ENCODE results near the gene CNOT1. TPM values are rescaled to one million over a fixed set of nuclear protein-coding genes. Genes with fewer than 3 reads are reported as not detected.

CNOT1 gene
- polyA plus RNA-seq, 1 donor (not counting 4 experiments of a cell fraction or from before 2014, with no cell fraction given) = 163 TPM

GRCh38 chr16:58537124-58537906 is 92.3 kb downstream of the CNOT1 start:
- dilution Hi-C loops (cut with MboI; ENCODE audit: extremely low pct_ligation_motif_present, low sequenced_read_pairs) = no loop called here

DNA sequence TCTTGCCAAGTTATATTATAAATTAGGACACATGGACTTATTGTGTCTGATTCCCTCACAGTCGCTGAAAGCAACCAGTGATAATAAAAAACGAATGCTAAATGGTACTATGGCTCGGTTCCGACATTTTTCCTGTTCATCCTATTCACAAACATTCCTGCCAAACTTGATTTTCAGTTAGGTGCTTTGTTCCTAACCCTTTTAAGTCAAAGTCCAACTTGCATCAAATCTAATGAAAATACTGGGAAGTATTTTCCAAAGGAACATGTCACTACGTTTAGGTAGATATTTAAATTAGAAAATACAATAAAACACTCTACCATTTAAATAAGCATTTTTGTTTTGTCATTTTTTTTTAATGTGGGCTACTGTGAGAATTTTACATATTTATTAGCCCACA is 93.3 kb downstream of the CNOT1 start:
- no peaks in the 10 kb centered on the region for H3K79me2 ChIP-seq (ENCODE audit: control insufficient read depth, insufficient read depth, low read length)
- dilution Hi-C loops (cut with MboI; ENCODE audit: extremely low pct_ligation_motif_present, low sequenced_read_pairs) = no loop called here
- DNase-seq (ENCODE audit: low read depth, low spot score) = no peak

More at GRCh38 chr16:58537124-58537906, 92.3 kb downstream of the CNOT1 start:
- no peak for FAIRE-seq
- no peaks in the 10 kb centered on the region for H4K20me1 ChIP-seq (ENCODE audit: control insufficient read depth, extremely low read depth, insufficient read depth, low read length)
- no peaks in the 10 kb centered on the region for H3K79me2 ChIP-seq (ENCODE audit: control insufficient read depth, insufficient read depth, low read length)
- H3K27ac ChIP-seq (ENCODE audit: control insufficient read depth, insufficient read depth, low read length) = no peak overlapping the region
- no peak overlapping the region for H3K9ac ChIP-seq (ENCODE audit: control insufficient read depth, extremely low read depth, insufficient read depth, low read length)
- TF ChIP-seq EZH2 (IDR thresholded peaks at IDR 0.05; ENCODE audit: low read length) = no peak
- TF ChIP-seq, protein P1, sequence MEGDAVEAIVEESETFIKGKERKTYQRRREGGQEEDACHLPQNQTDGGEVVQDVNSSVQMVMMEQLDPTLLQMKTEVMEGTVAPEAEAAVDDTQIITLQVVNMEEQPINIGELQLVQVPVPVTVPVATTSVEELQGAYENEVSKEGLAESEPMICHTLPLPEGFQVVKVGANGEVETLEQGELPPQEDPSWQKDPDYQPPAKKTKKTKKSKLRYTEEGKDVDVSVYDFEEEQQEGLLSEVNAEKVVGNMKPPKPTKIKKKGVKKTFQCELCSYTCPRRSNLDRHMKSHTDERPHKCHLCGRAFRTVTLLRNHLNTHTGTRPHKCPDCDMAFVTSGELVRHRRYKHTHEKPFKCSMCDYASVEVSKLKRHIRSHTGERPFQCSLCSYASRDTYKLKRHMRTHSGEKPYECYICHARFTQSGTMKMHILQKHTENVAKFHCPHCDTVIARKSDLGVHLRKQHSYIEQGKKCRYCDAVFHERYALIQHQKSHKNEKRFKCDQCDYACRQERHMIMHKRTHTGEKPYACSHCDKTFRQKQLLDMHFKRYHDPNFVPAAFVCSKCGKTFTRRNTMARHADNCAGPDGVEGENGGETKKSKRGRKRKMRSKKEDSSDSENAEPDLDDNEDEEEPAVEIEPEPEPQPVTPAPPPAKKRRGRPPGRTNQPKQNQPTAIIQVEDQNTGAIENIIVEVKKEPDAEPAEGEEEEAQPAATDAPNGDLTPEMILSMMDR (optimal IDR thresholded peaks at IDR 0.05 in 1 of 3, IDR thresholded peaks at IDR 0.05 in 1 of 3, conservative IDR thresholded peaks at IDR 0.05 in 1 of 3; ENCODE audit: extremely low read depth in 1 of 3, insufficient read depth in 2 of 3, low read length in 3 of 3) = no peak
- no peaks in the 10 kb centered on the region for H3K9me1 ChIP-seq (ENCODE audit: control insufficient read depth, extremely low read depth, insufficient read depth, low read length)
- no peaks in the 10 kb centered on the region for H3K4me1 ChIP-seq (ENCODE audit: control insufficient read depth, extremely low read depth, insufficient read depth, low read length)
- H3K9me3 ChIP-seq (ENCODE audit: control insufficient read depth, low read depth, low read length) = no peaks in the 10 kb centered on the region
- H3K36me3 ChIP-seq (ENCODE audit: control insufficient read depth in 2 of 2, extremely low read depth in 1 of 2, insufficient read depth in 2 of 2, low read length in 2 of 2) = peaks cover 39 to 50% of the 10 kb centered on the region in 2 experiments
- H3K4me3 ChIP-seq (ENCODE audit: control insufficient read depth in 2 of 3, extremely low read depth in 1 of 3, insufficient read depth in 2 of 3, low read depth in 1 of 3, low read length in 3 of 3) = no peak overlapping the region
- no peaks in the 10 kb centered on the region for H3K27me3 ChIP-seq (ENCODE audit: control insufficient read depth, extremely low read depth, insufficient read depth, low read length)
- H2AFZ ChIP-seq (ENCODE audit: control insufficient read depth, low read length) = no peak overlapping the region
- H3K4me2 ChIP-seq (ENCODE audit: control insufficient read depth, extremely low read depth, insufficient read depth, low read depth, low read length) = no peak overlapping the region
- no peak for DNase-seq (ENCODE audit: low read depth, low spot score)

More for the DNA sequence above, 93.3 kb downstream of the CNOT1 start:
- no peaks in the 10 kb centered on the region for H4K20me1 ChIP-seq (ENCODE audit: control insufficient read depth, extremely low read depth, insufficient read depth, low read length)
- H3K9ac ChIP-seq (ENCODE audit: control insufficient read depth, extremely low read depth, insufficient read depth, low read length) = no peak overlapping the region
- no peaks in the 10 kb centered on the region for H3K9me3 ChIP-seq (ENCODE audit: control insufficient read depth, low read depth, low read length)
- H3K4me1 ChIP-seq (ENCODE audit: control insufficient read depth, extremely low read depth, insufficient read depth, low read length) = no peaks in the 10 kb centered on the region
- TF ChIP-seq, protein P1 (optimal IDR thresholded peaks at IDR 0.05 in 1 of 3, IDR thresholded peaks at IDR 0.05 in 1 of 3, conservative IDR thresholded peaks at IDR 0.05 in 1 of 3; ENCODE audit: extremely low read depth in 1 of 3, insufficient read depth in 2 of 3, low read length in 3 of 3) = no peak
- TF ChIP-seq EZH2 (IDR thresholded peaks at IDR 0.05; ENCODE audit: low read length) = no peak
- no peak overlapping the region for H3K4me2 ChIP-seq (ENCODE audit: control insufficient read depth, extremely low read depth, insufficient read depth, low read depth, low read length)
- no peak overlapping the region for H3K27ac ChIP-seq (ENCODE audit: control insufficient read depth, insufficient read depth, low read length)
- peaks cover 36 to 47% of the 10 kb centered on the region in 2 experiments for H3K36me3 ChIP-seq (ENCODE audit: control insufficient read depth in 2 of 2, extremely low read depth in 1 of 2, insufficient read depth in 2 of 2, low read length in 2 of 2)
- H3K4me3 ChIP-seq (ENCODE audit: control insufficient read depth in 2 of 3, extremely low read depth in 1 of 3, insufficient read depth in 2 of 3, low read depth in 1 of 3, low read length in 3 of 3) = no peak overlapping the region
- H2AFZ ChIP-seq (ENCODE audit: control insufficient read depth, low read length) = no peak overlapping the region
- no peaks in the 10 kb centered on the region for H3K27me3 ChIP-seq (ENCODE audit: control insufficient read depth, extremely low read depth, insufficient read depth, low read length)
- no peaks in the 10 kb centered on the region for H3K9me1 ChIP-seq (ENCODE audit: control insufficient read depth, extremely low read depth, insufficient read depth, low read length)
- no peak for FAIRE-seq

All from keratinocyte (primary cell).